WTC11 (cell line): Measurements from ENCODE around the gene TAPBP. TPM values are rescaled to one million over a fixed set of nuclear protein-coding genes. Genes with fewer than 3 reads are reported as not detected.

Source experiments
- ATAC-seq: fragments of 200-7000 bp; cut with Tn5 transposase; 2 replicates; pipeline ENCODE4 v1.10.0; 2021; ENCODE audit warnings: mild to moderate bottlenecking, moderate library complexity
- CTCF ChIA-PET: fragments of 300-600 bp; sonication (Branson Sonifier 250); formaldehyde crosslinking; loops from one replicate; lab custom pipeline; 2021; ENCODE audit warnings: antibody characterized with exemption; lab: Charles Lee
- POLR2A ChIA-PET: fragments of 350-600 bp; sonication (Branson Sonifier 250); formaldehyde crosslinking; loops from one replicate; lab custom pipeline; 2021; ENCODE audit warnings: antibody characterized with exemption; lab: Charles Lee
- DNase-seq: peaks from one replicate; pipeline ENCODE4 v3.0.0; 2021; ENCODE audit warnings: low spot score
- H3K27ac Mint-ChIP-seq: 2 replicates; pipeline ENCODE4 v1.8.0; 2021; ENCODE audit warnings: mixed read lengths
- H3K27me3 Mint-ChIP-seq: 2 replicates; pipeline ENCODE4 v1.8.0; 2021; ENCODE audit warnings: low read depth, mild to moderate bottlenecking, moderate library complexity, mixed read lengths
- H3K36me3 Mint-ChIP-seq: 2 replicates; pipeline ENCODE4 v1.8.0; 2021; ENCODE audit warnings: mixed read lengths
- H3K4me1 Mint-ChIP-seq: 2 replicates; pipeline ENCODE4 v1.8.0; 2022; ENCODE audit warnings: mixed read lengths
- H3K4me3 Mint-ChIP-seq: 2 replicates; pipeline ENCODE4 v1.8.0; 2021; ENCODE audit warnings: mild to moderate bottlenecking, moderate library complexity, mixed read lengths
- H3K9me3 Mint-ChIP-seq: 2 replicates; pipeline ENCODE4 v1.8.0; 2021; ENCODE audit warnings: mixed read lengths
- ATF1 ChIP-seq: sonication (generic); formaldehyde crosslinking; IDR thresholded peaks from 2 replicates; pipeline ENCODE4 v1.8.1; 2023; ENCODE audit warnings: mild to moderate bottlenecking, moderate library complexity, missing genetic modification reagents
- CBFB ChIP-seq: sonication (generic); formaldehyde crosslinking; IDR thresholded peaks from 2 replicates; pipeline ENCODE4 v1.8.1; 2022; ENCODE audit warnings: mild to moderate bottlenecking, low read depth, missing genetic modification reagents
- CREM ChIP-seq: sonication (generic); formaldehyde crosslinking; IDR thresholded peaks from 2 replicates; pipeline ENCODE4 v1.8.1; 2022; ENCODE audit warnings: mild to moderate bottlenecking, missing genetic modification reagents, moderate library complexity
- ESRRA ChIP-seq: sonication (generic); formaldehyde crosslinking; IDR thresholded peaks from 2 replicates; pipeline ENCODE4 v1.8.1; 2022; ENCODE audit warnings: mild to moderate bottlenecking, missing genetic modification reagents, borderline replicate concordance
- ETV6 ChIP-seq: sonication (generic); formaldehyde crosslinking; IDR thresholded peaks from 2 replicates; pipeline ENCODE4 v1.8.1; 2022; ENCODE audit warnings: mild to moderate bottlenecking, missing genetic modification reagents
- FOXP1 ChIP-seq: sonication (generic); formaldehyde crosslinking; IDR thresholded peaks from 2 replicates; pipeline ENCODE4 v1.8.0; 2022; ENCODE audit warnings: missing genetic modification reagents, mild to moderate bottlenecking, moderate library complexity, borderline replicate concordance
- HMGXB4 ChIP-seq: sonication (generic); formaldehyde crosslinking; IDR thresholded peaks from 2 replicates; pipeline ENCODE4 v1.8.1; 2023; ENCODE audit warnings: mild to moderate bottlenecking, moderate library complexity, missing genetic modification reagents
- KAT7 ChIP-seq: sonication (generic); formaldehyde crosslinking; IDR thresholded peaks from 2 replicates; pipeline ENCODE4 v1.8.1; 2023; ENCODE audit warnings: missing genetic modification reagents, mild to moderate bottlenecking, borderline replicate concordance
- TEAD4 ChIP-seq: sonication (generic); formaldehyde crosslinking; IDR thresholded peaks from 2 replicates; pipeline ENCODE4 v1.8.0; 2022; ENCODE audit warnings: mild to moderate bottlenecking, missing genetic modification reagents
- USF2 ChIP-seq: sonication (generic); formaldehyde crosslinking; IDR thresholded peaks from 2 replicates; pipeline ENCODE4 v1.8.1; 2023; ENCODE audit warnings: mild to moderate bottlenecking, missing genetic modification reagents, moderate library complexity
- ZNF121 ChIP-seq: sonication (generic); formaldehyde crosslinking; IDR thresholded peaks from 2 replicates; pipeline ENCODE4 v1.8.0; 2023; ENCODE audit warnings: missing genetic modification reagents
- ZNF263 ChIP-seq: sonication (generic); formaldehyde crosslinking; IDR thresholded peaks from 2 replicates; pipeline ENCODE4 v1.8.1; 2022; ENCODE audit warnings: low read depth, mild to moderate bottlenecking, moderate library complexity, missing genetic modification reagents
- ZNF281 ChIP-seq: sonication (generic); formaldehyde crosslinking; IDR thresholded peaks from 2 replicates; pipeline ENCODE4 v1.8.0; 2023; ENCODE audit warnings: mild to moderate bottlenecking, missing genetic modification reagents
- total RNA-seq: library from RNA; stranded (reverse); gene quantifications from 3 replicates; pipeline ENCODE4 v1.2.3, GENCODE V29; 2021
- TF ChIP-seq, protein P1 (sequence below): sonication (generic); formaldehyde crosslinking; IDR thresholded peaks from 2 replicates; pipeline ENCODE4 v1.8.1; 2022; ENCODE audit warnings: mild to moderate bottlenecking, moderate library complexity, missing genetic modification reagents
- TF ChIP-seq, protein P2 (sequence below): sonication (generic); formaldehyde crosslinking; IDR thresholded peaks from 2 replicates; pipeline ENCODE4 v1.8.0; 2023; ENCODE audit warnings: missing genetic modification reagents, mild to moderate bottlenecking, borderline replicate concordance
- TF ChIP-seq, protein P3 (sequence below): sonication (generic); formaldehyde crosslinking; IDR thresholded peaks from 2 replicates; pipeline ENCODE4 v1.8.1; 2022; ENCODE audit warnings: missing genetic modification reagents, borderline replicate concordance
- TF ChIP-seq, protein P4 (sequence below): sonication (generic); formaldehyde crosslinking; IDR thresholded peaks from 2 replicates; pipeline ENCODE4 v1.8.1; 2022; ENCODE audit warnings: low read depth, missing genetic modification reagents, borderline replicate concordance

The TAPBP gene
- total RNA-seq, 1 experiment from 2014 or later: 43.5 TPM

- ChIA-PET CTCF (interaction anchor here (0.9 to 1.5 kb wide), 4 partner anchors 9 to 44 kb away, joined by 3 to 6 read pairs (median 4); no protein-coding TSS in a partner anchor), POLR2A (interaction anchor here (0.6 kb wide), 2 partner anchors 21 to 350 kb away, joined by 3 to 6 read pairs; no protein-coding TSS in a partner anchor)
- H3K4me3 Mint-ChIP-seq: peak overlapping the region; percentile 91
- TF ChIP-seq KAT7 (CRISPR knock-in tag) (no peak), FOXP1 (CRISPR knock-in tag) (no peak), TEAD4 (CRISPR knock-in tag) (no peak), ZNF121 (CRISPR knock-in tag) (no peak), ESRRA (CRISPR knock-in tag) (no peak), USF2 (no peak)
- TF ChIP-seq, protein P1, sequence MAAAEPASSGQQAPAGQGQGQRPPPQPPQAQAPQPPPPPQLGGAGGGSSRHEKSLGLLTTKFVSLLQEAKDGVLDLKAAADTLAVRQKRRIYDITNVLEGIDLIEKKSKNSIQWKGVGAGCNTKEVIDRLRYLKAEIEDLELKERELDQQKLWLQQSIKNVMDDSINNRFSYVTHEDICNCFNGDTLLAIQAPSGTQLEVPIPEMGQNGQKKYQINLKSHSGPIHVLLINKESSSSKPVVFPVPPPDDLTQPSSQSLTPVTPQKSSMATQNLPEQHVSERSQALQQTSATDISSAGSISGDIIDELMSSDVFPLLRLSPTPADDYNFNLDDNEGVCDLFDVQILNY (CRISPR knock-in tag): no peak
- TF ChIP-seq, protein P2, sequence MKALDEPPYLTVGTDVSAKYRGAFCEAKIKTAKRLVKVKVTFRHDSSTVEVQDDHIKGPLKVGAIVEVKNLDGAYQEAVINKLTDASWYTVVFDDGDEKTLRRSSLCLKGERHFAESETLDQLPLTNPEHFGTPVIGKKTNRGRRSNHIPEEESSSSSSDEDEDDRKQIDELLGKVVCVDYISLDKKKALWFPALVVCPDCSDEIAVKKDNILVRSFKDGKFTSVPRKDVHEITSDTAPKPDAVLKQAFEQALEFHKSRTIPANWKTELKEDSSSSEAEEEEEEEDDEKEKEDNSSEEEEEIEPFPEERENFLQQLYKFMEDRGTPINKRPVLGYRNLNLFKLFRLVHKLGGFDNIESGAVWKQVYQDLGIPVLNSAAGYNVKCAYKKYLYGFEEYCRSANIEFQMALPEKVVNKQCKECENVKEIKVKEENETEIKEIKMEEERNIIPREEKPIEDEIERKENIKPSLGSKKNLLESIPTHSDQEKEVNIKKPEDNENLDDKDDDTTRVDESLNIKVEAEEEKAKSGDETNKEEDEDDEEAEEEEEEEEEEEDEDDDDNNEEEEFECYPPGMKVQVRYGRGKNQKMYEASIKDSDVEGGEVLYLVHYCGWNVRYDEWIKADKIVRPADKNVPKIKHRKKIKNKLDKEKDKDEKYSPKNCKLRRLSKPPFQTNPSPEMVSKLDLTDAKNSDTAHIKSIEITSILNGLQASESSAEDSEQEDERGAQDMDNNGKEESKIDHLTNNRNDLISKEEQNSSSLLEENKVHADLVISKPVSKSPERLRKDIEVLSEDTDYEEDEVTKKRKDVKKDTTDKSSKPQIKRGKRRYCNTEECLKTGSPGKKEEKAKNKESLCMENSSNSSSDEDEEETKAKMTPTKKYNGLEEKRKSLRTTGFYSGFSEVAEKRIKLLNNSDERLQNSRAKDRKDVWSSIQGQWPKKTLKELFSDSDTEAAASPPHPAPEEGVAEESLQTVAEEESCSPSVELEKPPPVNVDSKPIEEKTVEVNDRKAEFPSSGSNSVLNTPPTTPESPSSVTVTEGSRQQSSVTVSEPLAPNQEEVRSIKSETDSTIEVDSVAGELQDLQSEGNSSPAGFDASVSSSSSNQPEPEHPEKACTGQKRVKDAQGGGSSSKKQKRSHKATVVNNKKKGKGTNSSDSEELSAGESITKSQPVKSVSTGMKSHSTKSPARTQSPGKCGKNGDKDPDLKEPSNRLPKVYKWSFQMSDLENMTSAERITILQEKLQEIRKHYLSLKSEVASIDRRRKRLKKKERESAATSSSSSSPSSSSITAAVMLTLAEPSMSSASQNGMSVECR: no peak
- TF ChIP-seq, protein P3, sequence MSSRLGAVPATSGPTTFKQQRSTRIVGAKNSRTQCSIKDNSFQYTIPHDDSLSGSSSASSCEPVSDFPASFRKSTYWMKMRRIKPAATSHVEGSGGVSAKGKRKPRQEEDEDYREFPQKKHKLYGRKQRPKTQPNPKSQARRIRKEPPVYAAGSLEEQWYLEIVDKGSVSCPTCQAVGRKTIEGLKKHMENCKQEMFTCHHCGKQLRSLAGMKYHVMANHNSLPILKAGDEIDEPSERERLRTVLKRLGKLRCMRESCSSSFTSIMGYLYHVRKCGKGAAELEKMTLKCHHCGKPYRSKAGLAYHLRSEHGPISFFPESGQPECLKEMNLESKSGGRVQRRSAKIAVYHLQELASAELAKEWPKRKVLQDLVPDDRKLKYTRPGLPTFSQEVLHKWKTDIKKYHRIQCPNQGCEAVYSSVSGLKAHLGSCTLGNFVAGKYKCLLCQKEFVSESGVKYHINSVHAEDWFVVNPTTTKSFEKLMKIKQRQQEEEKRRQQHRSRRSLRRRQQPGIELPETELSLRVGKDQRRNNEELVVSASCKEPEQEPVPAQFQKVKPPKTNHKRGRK (CRISPR knock-in tag): no peak
- H3K27me3 Mint-ChIP-seq: no peaks in the 10 kb centered on the region; the same call in 1 of the 2 replicates
- H3K27ac Mint-ChIP-seq: peak overlapping the region; percentile 87
- DNase-seq: no peak
- no peaks in the 10 kb centered on the region for H3K9me3 Mint-ChIP-seq
- H3K4me1 Mint-ChIP-seq: peaks cover 65% of the 10 kb centered on the region
- ATAC-seq: no peak
- peaks cover 21% of the 10 kb centered on the region for H3K36me3 Mint-ChIP-seq
Measured at GRCh38 chr6:33321227-33321626, 7.3 kb upstream of the TAPBP start.

DNA sequence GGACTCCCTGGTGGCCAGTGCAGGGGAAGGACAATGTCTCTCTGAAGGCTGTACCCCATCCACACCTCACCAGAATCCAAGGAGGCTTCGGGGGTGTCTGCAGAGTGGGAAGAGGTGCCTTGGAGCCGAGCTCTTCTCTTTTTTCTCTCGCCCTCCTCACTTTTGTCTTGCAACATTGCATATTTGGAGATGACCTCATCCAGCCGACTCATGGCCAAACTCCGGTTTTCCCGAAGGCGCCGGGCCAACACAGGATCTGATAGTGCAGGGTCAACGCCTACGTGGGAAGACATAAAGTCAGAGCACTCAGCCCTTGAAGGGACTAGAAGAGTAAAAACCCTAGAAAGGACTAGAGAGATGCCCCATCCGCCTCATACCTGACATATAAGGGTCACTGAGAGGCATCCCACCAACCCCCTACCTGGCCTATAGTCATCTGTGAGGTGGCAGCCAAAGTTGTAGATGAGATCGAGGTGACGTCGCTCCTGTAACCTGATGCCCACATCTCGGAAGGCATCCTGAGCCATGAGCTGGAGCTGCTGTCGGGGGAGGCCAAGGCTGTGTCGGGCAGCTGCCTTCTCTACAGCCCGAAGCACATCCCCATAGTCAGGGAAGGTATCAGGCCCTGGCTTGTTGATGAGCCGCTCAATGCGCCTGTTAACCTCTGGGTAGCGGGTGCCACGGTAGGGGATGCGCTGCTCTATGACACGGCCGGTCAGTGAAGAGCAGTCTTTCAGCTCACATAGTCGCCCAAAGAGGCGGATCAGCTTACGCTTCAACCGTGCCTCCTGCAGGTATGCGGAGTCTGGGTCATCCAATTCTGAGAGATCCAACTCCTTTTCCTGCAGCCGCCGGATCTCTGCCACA, 6.7 kb upstream of the TAPBP start:
- Mint-ChIP-seq H3K27ac (peak overlapping the region; percentile 87), H3K36me3 (peaks cover 21% of the 10 kb centered on the region), H3K27me3 (no peaks in the 10 kb centered on the region; the same call in 1 of the 2 replicates), H3K4me3 (peak overlapping the region; percentile 91), H3K4me1 (peaks cover 66% of the 10 kb centered on the region), H3K9me3 (no peaks in the 10 kb centered on the region)
- POLR2A ChIA-PET: no interaction called here
- ATAC-seq (no peak), DNase-seq (no peak)
- CTCF ChIA-PET: interaction anchor here (0.9 to 1.5 kb wide), 4 partner anchors 8 to 43 kb away, joined by 3 to 6 read pairs (median 4); no protein-coding TSS in a partner anchor
- no peak for TF ChIP-seq ATF1
- no peak for TF ChIP-seq FOXP1 (CRISPR knock-in tag)
- TF ChIP-seq ZNF281 (CRISPR knock-in tag): no peak
- TF ChIP-seq, protein P4, sequence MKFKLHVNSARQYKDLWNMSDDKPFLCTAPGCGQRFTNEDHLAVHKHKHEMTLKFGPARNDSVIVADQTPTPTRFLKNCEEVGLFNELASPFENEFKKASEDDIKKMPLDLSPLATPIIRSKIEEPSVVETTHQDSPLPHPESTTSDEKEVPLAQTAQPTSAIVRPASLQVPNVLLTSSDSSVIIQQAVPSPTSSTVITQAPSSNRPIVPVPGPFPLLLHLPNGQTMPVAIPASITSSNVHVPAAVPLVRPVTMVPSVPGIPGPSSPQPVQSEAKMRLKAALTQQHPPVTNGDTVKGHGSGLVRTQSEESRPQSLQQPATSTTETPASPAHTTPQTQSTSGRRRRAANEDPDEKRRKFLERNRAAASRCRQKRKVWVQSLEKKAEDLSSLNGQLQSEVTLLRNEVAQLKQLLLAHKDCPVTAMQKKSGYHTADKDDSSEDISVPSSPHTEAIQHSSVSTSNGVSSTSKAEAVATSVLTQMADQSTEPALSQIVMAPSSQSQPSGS (CRISPR knock-in tag): no peak
- no peak for TF ChIP-seq CBFB (CRISPR knock-in tag)
- TF ChIP-seq ZNF263: no peak
- TF ChIP-seq CREM: no peak
- TF ChIP-seq ETV6 (CRISPR knock-in tag): no peak
- TF ChIP-seq HMGXB4 (CRISPR knock-in tag): no peak
